GM12801 (cell line): Measurements from ENCODE around the gene IPCEF1.

Experiments
- CTCF ChIP-seq: IDR thresholded peaks from one replicate; pipeline ENCODE4 v1.5.1; 2011; ENCODE audit warnings: control low read depth; ENCODE audit not compliant: insufficient read length; ENCODE audit errors: extremely low read depth

The IPCEF1 gene

GRCh38 chr6:154249499-154250298 lies 106.9 kb downstream of the IPCEF1 start:
- no peak for TF ChIP-seq CTCF

- TF ChIP-seq CTCF: no peak
Measured at GRCh38 chr6:154247119-154247861, 109.3 kb downstream of the IPCEF1 start.

GRCh38 chr6:154246723-154247118 lies 109.9 kb downstream of the IPCEF1 start:
- TF ChIP-seq CTCF: no peak

GRCh38 chr6:154245506-154245905 lies 111.1 kb downstream of the IPCEF1 start:
- no peak for TF ChIP-seq CTCF

GRCh38 chr6:154243793-154244750 lies 112.5 kb downstream of the IPCEF1 start:
- TF ChIP-seq CTCF: no peak

- no peak for TF ChIP-seq CTCF
Measured at GRCh38 chr6:154242617-154243357, 113.8 kb downstream of the IPCEF1 start.
